ENCODE measurements around the gene OCRL.

The OCRL gene

DNA sequence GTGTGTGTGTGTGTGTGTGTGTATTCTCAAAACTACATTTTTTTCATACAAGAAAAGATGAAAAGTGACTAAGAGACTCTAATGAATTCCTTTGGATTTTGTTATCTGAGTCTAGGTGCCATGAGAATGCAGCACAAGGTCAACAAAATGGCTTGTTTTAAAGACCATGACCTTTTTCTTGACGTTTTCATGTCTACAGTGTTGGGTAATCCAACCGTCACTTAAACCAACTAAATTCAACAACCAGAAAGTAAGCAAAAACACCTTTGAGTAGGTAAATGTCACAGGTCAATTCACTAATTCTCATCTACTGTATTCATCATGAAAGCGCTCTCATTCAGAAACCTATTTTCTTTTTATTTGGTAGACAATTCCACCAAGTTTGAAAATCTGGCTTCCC, 19.9 kb upstream of the OCRL start:
- no peaks in the 10 kb centered on the region for H3K27me3 ChIP-seq (ENCODE audit: insufficient read depth, low read length)
- 85% methylated on average over 3 of the region's 3 CpGs for WGBS
- no peak overlapping the region for H3K4me3 ChIP-seq (ENCODE audit: low read length)
- peaks cover 21% of the 10 kb centered on the region for H3K36me3 ChIP-seq (ENCODE audit: insufficient read depth, low read length)
- no peaks in the 10 kb centered on the region for H3K9me3 ChIP-seq (ENCODE audit: insufficient read depth, low read depth, low read length)
- H3K4me1 ChIP-seq (ENCODE audit: insufficient read depth, low read length) = no peaks in the 10 kb centered on the region
- H3K9ac ChIP-seq (ENCODE audit: low read depth, low read length) = no peak overlapping the region
- no peak overlapping the region for H3K27ac ChIP-seq (ENCODE audit: low read depth, low read length)

DNA sequence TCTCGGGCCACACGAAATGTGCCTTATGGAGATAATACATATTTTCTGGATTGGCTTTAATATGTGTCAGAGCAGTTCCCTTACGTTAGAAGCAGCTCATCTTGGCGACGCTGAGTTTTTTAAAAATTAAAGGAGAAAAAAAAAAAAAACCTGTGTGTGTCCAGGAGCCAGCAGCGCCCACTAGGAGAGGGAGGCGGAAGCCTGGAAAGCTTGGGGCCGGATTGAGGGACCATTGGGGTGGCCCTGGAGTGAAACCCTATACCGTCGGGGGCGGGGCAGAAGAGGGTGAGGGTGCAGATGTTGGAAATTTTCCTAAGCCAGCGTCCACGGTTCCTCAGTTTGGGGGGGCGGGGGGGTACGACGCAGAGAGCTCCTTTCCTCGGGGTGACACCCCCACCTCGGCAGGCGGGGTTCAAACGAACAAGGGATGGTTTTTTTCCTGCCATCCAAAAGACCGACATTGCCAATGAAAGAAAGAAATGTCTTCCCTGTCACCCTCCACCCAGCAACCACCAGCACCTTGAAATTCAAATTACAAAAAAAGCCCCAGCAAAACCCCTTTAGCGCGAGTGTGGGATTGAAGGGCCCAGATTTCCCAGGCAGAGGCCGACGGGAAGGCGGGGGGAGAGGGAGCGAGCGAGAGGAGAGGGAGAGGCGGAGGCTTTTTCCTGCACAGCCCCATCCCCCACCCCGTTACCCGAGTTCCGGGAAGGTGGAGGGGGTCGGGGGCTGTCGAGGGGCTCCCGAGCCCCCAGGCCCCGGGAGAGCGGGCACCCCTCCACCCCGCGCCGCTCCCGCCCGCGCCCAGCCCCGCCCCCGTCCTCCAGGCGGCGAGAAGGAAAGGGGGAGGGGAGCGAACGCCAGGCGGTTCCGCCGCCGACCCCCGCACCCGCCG, 17.6 kb upstream of the OCRL start:
- Histone ChIP-seq H3K4me1 (ENCODE audit: insufficient read depth, low read length) (no peaks in the 10 kb centered on the region), H3K4me3 (ENCODE audit: low read length) (peak overlapping the region; percentile 94), H3K9me3 (ENCODE audit: insufficient read depth, low read depth, low read length) (no peaks in the 10 kb centered on the region), H3K36me3 (ENCODE audit: insufficient read depth, low read length) (peaks cover 3% of the 10 kb centered on the region; the same call in 1 of the 2 replicates), H3K27me3 (ENCODE audit: insufficient read depth, low read length) (no peaks in the 10 kb centered on the region), H3K27ac (ENCODE audit: low read depth, low read length) (peak overlapping the region; percentile 93; the same call in 1 of the 2 replicates), H3K9ac (ENCODE audit: low read depth, low read length) (peak overlapping the region; percentile 90)
- 2% methylated on average over 38 of the region's 56 CpGs for WGBS

DNA sequence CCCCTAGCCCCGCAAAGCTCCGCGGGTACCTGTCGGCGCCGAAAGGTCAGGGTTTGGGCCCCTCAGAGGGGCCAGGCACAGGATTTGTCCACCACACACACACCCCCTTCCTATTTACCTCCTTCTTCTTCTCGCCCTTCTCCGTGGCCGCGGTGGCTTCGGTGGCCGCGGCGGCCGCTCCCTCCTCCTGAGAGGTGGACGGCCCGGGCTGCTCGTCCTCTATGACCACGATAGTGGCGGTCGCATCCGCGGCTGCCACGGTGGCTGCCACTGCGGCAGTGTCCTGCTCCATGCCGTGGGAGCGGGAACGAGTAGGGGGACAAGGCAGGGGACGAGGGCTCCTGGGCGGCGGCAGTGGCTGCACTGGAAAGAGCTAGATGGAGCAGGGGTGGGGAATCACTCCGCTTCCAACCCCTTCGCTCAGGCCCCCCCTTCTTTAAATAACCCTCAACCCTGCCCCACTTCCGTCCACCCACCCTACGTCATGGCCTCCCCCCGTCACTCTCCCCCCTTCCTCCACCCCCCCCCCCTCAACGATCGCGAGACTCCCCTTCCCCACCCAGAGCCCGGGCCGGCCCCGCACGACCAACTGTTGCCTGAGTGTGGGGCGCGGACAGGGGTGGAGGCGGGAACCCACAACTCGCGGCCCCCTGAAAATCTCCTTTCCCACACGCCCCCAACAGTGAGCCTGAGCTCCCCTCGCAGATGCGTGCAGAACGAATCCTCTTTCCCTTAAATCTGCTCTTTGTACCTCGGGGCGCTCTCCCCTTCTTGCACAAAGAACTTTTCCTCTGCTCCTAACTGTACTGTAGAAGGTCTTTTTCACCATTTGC, 16.8 kb upstream of the OCRL start, which contains the start of gene SMARCA1:
TSS of gene SMARCA1 (minus strand) at position 412 of the 833 bp plus-strand sequence. CDS start at position 292, 120 bp downstream.
- WGBS = under 1% methylated on average over 41 of the region's 54 CpGs
- Histone ChIP-seq H3K4me3 (ENCODE audit: low read length) (peak within 1 kb of the TSS; percentile 94), H3K9ac (ENCODE audit: low read depth, low read length) (peak within 1 kb of the TSS; percentile 96), H3K4me1 (ENCODE audit: insufficient read depth, low read length) (no peaks in the 10 kb centered on the region), H3K27ac (ENCODE audit: low read depth, low read length) (peak within 1 kb of the TSS; percentile 93), H3K36me3 (ENCODE audit: insufficient read depth, low read length) (no peaks in the 10 kb centered on the region), H3K9me3 (ENCODE audit: insufficient read depth, low read depth, low read length) (no peaks in the 10 kb centered on the region), H3K27me3 (ENCODE audit: insufficient read depth, low read length) (no peaks in the 10 kb centered on the region)

DNA sequence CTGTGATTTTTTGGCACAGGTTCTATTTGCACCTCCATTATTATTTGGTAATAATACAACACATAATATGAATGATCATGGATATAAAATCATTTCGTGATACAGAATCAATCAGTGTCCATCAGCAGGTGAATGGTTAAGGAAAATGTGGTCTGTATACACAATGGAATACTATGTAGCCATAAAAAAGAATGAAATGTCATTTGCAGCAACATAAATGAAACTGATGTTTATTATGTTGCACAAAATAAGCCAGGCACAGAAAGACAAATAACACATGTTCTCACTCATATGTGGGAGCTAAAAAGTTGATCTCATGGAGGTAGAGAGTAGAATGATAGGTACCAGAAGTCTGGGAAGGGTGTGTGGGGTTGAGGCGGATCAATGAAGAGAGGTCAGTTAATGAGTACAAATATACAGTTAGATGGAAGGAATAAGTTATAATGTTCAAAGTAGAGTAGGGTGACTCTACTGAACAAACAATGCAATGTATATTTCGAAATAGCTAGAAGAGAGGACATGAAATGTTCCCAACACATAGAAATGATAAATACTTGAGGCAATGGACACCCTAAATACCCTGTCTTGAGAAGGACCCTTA, 15.7 kb upstream of the OCRL start:
- peak overlapping the region; percentile 96; the same call in 1 of the 2 replicates for H3K9ac ChIP-seq (ENCODE audit: low read depth, low read length)
- no peaks in the 10 kb centered on the region for H3K27me3 ChIP-seq (ENCODE audit: insufficient read depth, low read length)
- no peak overlapping the region for H3K27ac ChIP-seq (ENCODE audit: low read depth, low read length)
- H3K4me3 ChIP-seq (ENCODE audit: low read length) = peak overlapping the region; percentile 94
- H3K9me3 ChIP-seq (ENCODE audit: insufficient read depth, low read depth, low read length) = no peaks in the 10 kb centered on the region
- H3K4me1 ChIP-seq (ENCODE audit: insufficient read depth, low read length) = no peaks in the 10 kb centered on the region
- no peaks in the 10 kb centered on the region for H3K36me3 ChIP-seq (ENCODE audit: insufficient read depth, low read length)
- WGBS = 95% methylated on average over 2 of the region's 3 CpGs

DNA sequence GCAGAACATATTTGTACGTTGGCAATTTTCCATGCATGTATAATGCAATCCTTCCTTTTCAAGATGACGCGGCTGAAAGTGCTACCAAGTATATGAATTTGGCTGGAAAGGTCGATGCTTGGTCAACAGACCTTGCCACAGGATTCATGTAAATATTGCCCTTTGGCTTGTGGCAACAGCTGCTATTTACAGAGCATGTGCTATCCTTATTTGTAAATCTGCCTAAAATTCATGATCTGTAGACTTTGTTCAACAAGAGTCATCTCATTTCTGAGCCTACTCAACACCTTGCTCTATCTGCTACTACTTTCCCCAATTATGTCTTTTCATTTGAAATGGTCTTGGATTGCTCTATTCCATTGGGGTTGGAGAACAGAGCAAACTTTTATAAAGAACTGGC, 14.9 kb upstream of the OCRL start:
- Histone ChIP-seq H3K27ac (ENCODE audit: low read depth, low read length) (no peak overlapping the region), H3K4me3 (ENCODE audit: low read length) (no peak overlapping the region), H3K36me3 (ENCODE audit: insufficient read depth, low read length) (no peaks in the 10 kb centered on the region), H3K4me1 (ENCODE audit: insufficient read depth, low read length) (no peaks in the 10 kb centered on the region), H3K9ac (ENCODE audit: low read depth, low read length) (no peak overlapping the region), H3K27me3 (ENCODE audit: insufficient read depth, low read length) (no peaks in the 10 kb centered on the region), H3K9me3 (ENCODE audit: insufficient read depth, low read depth, low read length) (no peaks in the 10 kb centered on the region)
- 97% methylated on average over 4 of the region's 4 CpGs for WGBS

- no peak overlapping the region for H3K4me3 ChIP-seq (ENCODE audit: low read length)
Observed at GRCh38 chrX:129525896-129526295, 14.2 kb upstream of the OCRL start.

GRCh38 chrX:129529685-129530281, 10.3 kb upstream of the OCRL start:
- WGBS = 87% methylated on average over 4 of the region's 4 CpGs
- Histone ChIP-seq H3K4me3 (ENCODE audit: low read length) (no peak overlapping the region), H3K27ac (ENCODE audit: low read depth, low read length) (no peak overlapping the region), H3K27me3 (ENCODE audit: insufficient read depth, low read length) (no peaks in the 10 kb centered on the region), H3K9ac (ENCODE audit: low read depth, low read length) (no peak overlapping the region), H3K36me3 (ENCODE audit: insufficient read depth, low read length) (no peaks in the 10 kb centered on the region), H3K4me1 (ENCODE audit: insufficient read depth, low read length) (no peaks in the 10 kb centered on the region), H3K9me3 (ENCODE audit: insufficient read depth, low read depth, low read length) (no peaks in the 10 kb centered on the region)

More at GRCh38 chrX:129525896-129526295, 14.2 kb upstream of the OCRL start:
- Histone ChIP-seq H3K36me3 (ENCODE audit: insufficient read depth, low read length) (no peaks in the 10 kb centered on the region), H3K9ac (ENCODE audit: low read depth, low read length) (no peak overlapping the region), H3K9me3 (ENCODE audit: insufficient read depth, low read depth, low read length) (no peaks in the 10 kb centered on the region), H3K27ac (ENCODE audit: low read depth, low read length) (no peak overlapping the region), H3K4me1 (ENCODE audit: insufficient read depth, low read length) (no peaks in the 10 kb centered on the region), H3K27me3 (ENCODE audit: insufficient read depth, low read length) (no peaks in the 10 kb centered on the region)
- WGBS = 93% methylated on average over 3 of the region's 3 CpGs

DNA sequence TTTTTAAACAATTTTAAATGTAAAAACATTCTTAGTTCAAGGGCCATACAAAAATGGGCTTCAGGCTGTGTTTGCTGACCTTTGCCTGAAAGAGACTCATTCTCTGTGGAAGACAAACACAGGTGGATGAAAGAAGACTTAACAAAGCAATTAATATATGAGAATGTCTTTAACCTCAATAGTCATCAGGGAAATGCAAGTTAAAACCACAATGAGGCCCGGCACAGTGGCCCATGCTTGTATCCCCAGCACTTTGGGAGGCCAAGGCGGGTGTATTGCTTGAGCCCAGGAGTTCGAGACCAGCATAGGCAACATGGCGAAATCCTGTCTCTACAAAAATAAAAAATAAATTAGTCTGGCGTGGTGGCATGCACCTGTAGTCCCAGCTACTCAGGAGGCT, 9.6 kb upstream of the OCRL start:
- 89% methylated on average over 5 of the region's 5 CpGs for WGBS
- H3K4me3 ChIP-seq (ENCODE audit: low read length) = no peak overlapping the region
- H3K9ac ChIP-seq (ENCODE audit: low read depth, low read length) = no peak overlapping the region
- no peaks in the 10 kb centered on the region for H3K4me1 ChIP-seq (ENCODE audit: insufficient read depth, low read length)
- no peaks in the 10 kb centered on the region for H3K27me3 ChIP-seq (ENCODE audit: insufficient read depth, low read length)
- no peak overlapping the region for H3K27ac ChIP-seq (ENCODE audit: low read depth, low read length)
- H3K36me3 ChIP-seq (ENCODE audit: insufficient read depth, low read length) = no peaks in the 10 kb centered on the region
- H3K9me3 ChIP-seq (ENCODE audit: insufficient read depth, low read depth, low read length) = no peaks in the 10 kb centered on the region

GRCh38 chrX:129531132-129531531, 8.9 kb upstream of the OCRL start:
- H3K9ac ChIP-seq (ENCODE audit: low read depth, low read length) = no peak overlapping the region
- H3K9me3 ChIP-seq (ENCODE audit: insufficient read depth, low read depth, low read length) = no peaks in the 10 kb centered on the region
- H3K27me3 ChIP-seq (ENCODE audit: insufficient read depth, low read length) = no peaks in the 10 kb centered on the region
- H3K27ac ChIP-seq (ENCODE audit: low read depth, low read length) = no peak overlapping the region
- H3K36me3 ChIP-seq (ENCODE audit: insufficient read depth, low read length) = no peaks in the 10 kb centered on the region
- H3K4me1 ChIP-seq (ENCODE audit: insufficient read depth, low read length) = no peaks in the 10 kb centered on the region
- no peak overlapping the region for H3K4me3 ChIP-seq (ENCODE audit: low read length)
- WGBS = 64% methylated on average over 1 of the region's 1 CpG

- H3K4me3 ChIP-seq (ENCODE audit: low read length) = no peak overlapping the region
- no peaks in the 10 kb centered on the region for H3K9me3 ChIP-seq (ENCODE audit: insufficient read depth, low read depth, low read length)
- no peaks in the 10 kb centered on the region for H3K36me3 ChIP-seq (ENCODE audit: insufficient read depth, low read length)
- H3K27me3 ChIP-seq (ENCODE audit: insufficient read depth, low read length) = no peaks in the 10 kb centered on the region
- H3K4me1 ChIP-seq (ENCODE audit: insufficient read depth, low read length) = no peaks in the 10 kb centered on the region
- no peak overlapping the region for H3K27ac ChIP-seq (ENCODE audit: low read depth, low read length)
- H3K9ac ChIP-seq (ENCODE audit: low read depth, low read length) = no peak overlapping the region
- 90% methylated on average over 3 of the region's 4 CpGs for WGBS
Observed at GRCh38 chrX:129534816-129535578, 5.1 kb upstream of the OCRL start.

Data from HUES64 (cell line).